Measurements from ENCODE around the gene IPCEF1.
A peak's percentile ranks its signal among the peaks of the same experiment; 100 is the strongest.

The IPCEF1 gene

GRCh38 chr6:154157082-154157481, 199.5 kb downstream of the IPCEF1 start:
- DNase-seq = peak; percentile 10 to 26

GRCh38 chr6:154156135-154156896, 200.3 kb downstream of the IPCEF1 start:
- peak; percentile 46 to 65 for DNase-seq

GRCh38 chr6:154154389-154154967, 202.1 kb downstream of the IPCEF1 start:
- peak; percentile 45 to 50 for DNase-seq

- DNase-seq = no peak
Measured at GRCh38 chr6:154143753-154144152, 212.8 kb downstream of the IPCEF1 start.

DNA sequence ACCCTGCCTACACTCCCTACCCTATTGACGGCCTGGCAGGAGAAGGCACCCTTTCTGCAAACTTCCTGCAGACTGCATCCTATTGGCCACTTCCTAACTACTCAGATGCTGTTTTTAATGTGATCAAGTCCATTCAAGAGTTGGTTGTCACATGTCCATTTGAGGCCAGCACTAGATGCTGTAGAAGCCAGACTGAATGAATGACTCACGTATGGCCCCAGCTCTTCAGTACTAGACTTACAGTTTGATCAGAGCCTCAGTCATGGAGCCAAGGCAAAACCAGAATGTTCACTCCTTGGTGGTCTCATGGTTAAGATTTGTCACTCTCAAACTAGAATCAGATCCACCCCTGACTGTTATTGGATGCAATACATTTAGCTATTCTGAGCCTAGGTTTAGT, 215.9 kb downstream of the IPCEF1 start:
- DNase-seq = no peak

DNA sequence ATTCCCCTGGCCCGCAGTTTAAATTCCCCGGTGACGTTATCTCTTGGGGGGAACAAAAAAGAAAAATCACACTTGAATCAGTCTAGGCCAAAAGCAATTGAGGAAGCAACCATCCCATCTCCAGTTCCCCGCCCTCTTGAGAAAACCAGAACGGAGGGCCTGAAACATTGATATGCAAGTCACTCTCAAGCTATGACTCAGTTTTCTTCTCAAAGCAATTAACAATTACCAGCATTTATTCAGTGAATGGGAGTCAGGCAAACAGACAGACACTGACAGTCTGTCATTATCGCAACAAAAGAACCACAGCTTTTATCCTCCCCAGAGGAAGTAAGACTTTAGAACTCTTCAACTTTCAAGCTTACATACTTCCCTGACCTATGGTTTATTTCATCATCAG, 216.7 kb downstream of the IPCEF1 start:
- DNase-seq = no peak

GRCh38 chr6:154138793-154139192, 217.8 kb downstream of the IPCEF1 start:
- DNase-seq = no peak

DNA sequence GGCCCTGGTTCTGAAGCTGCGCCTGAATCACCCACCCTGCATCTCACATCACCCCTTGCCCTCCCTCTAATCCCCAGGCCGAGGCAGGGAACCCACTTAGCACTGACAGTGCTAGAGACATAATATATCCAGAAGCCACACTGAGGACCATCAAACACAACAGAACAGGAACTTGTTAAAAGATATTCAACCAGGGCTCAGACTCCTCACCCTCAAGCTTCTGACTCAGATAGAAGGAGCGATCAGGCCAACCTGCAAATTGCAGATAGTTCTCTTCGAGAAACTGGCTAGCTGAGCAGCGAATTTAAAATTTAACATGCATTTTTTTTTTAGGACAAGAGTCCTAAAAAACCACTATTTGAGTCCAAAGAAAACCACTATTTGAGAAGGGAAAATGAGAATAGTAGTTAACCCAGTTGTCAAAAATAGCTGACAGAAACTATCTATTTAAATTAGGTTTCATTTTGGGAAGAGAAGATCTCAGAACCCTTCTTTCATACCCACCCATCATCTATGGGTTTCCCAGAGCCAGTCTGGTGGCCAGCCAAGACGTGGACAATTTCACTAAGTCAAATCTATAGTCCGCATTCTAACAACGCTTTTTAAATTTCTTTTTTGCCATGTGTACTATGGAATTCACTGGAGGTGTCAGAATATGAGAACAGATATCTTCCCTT, 222.0 kb downstream of the IPCEF1 start:
- DNase-seq = no peak

DNA sequence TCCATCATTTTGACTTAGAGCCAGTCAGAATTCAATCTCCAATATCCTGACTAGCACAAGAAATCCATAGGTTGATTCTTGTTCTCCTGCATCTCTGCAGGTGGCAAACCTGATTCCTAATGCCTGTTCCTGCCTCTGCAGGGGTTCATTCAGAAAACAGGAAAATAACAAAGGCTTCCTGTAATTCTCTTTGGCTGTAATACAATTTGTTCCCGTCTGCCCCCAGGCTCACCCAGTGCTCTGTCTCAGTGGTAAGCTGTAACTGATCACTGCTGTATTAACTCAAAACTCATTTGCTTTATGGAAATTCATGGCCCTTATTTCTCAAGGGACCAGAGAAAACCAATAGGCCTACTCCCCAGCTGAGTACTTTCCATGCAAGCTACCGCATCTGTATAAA, 228.9 kb downstream of the IPCEF1 start:
- no peak for DNase-seq

- no peak for DNase-seq
Measured at GRCh38 chr6:154125421-154125820, 231.2 kb downstream of the IPCEF1 start.

DNA sequence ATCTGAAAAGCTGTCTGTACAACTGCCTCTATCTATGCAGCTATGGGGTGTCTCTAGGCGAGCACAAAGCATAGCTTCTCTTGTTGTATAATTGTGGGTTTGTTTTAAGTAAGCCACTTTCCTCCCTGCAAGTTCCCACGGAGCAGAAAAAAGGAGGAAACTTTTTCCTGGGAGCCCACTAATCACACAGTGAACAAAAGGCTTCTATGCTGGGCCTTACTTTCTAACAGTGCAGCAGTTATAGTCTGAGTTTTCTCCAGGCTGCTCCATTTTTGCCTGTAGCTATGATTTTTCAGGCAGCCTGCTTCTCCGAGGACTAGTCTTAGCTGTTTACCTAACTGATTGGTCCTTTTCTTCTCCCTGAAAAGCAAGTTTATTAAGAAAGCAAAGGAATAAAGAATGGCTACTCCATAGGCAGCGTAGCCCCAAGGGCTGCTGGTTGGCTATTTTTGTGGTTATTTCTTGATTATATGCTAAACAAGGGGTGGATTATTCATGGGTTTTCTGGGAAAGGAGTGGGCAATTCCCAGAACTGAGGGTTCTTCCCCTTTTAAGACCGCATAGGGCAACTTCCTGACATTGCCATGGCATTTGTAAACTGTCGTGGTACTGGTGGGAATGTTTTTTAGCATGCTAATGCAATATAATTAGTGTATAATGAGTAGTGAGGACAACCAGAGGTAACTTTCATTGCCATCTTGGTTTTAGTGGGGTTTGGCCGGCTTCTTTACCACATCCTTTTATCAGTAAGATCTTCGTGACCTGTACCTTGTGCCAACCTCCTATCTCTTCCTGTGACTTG, 233.2 kb downstream of the IPCEF1 start:
- DNase-seq = no peak

DNA sequence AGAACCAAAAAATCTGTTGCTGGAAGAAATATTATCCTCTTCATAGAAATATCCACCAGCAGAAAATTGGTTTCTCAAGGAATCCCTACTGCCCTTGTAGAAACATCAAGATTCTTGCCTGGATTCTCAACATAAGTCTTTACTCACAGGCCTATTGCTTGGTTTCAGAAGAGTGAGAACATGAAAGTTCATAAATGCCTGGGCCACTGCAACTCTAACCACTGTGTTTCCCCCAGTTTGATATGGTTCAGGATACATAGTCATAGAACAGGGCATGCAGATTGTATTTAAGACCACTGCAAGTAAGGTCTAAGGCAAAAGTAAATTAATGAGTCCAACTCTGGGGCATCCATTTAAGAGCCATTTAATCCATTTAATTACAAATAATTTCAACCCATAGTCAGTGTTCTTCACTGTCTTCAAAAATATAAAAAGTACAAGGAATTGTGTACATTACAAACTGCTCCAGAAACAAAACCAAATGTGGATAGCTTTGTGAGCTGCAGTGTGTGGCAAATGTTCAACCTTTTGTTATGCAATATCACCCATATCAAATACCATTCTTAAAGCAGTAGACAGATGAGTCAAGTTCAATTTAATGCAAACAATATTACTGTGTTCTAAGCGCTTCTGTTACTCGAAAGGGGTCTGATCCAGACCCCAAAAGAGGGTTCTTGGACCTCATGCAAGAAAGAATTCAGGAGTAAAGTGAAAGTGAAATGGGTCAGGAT, 234.2 kb downstream of the IPCEF1 start:
- no peak for DNase-seq

GRCh38 chr6:154117485-154117884, 239.1 kb downstream of the IPCEF1 start:
- no peak for DNase-seq

GRCh38 chr6:154113392-154113791, 243.2 kb downstream of the IPCEF1 start:
- DNase-seq = no peak

GRCh38 chr6:154112181-154112809, 244.3 kb downstream of the IPCEF1 start:
- DNase-seq = no peak

DNA sequence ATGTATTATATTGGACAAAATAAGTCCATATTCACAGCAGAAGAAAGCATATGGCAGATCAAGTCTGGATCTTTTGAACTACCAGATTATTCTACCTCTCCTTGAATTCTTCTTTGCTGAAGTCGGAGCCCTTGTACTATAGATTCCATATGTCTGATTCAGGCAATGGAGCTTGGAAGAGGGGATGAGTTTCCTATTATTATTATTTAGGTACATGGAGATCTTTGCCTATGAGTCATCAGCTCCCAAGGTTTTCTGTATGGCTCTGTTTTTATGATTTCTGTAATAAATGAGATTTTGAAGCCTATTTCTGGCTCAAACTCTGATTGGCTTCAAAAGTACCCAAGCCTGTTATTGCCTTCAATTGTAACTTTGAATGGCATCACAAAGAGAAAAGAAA, 245.6 kb downstream of the IPCEF1 start:
- no peak for DNase-seq

- DNase-seq = no peak
Measured at GRCh38 chr6:154106251-154106650, 250.4 kb downstream of the IPCEF1 start.
